Testis (tissue), 2 donors: ENCODE results near the gene PPP2R2C.

Experiments
- CTCF ChIP-seq, 3 experiments: fragments of 450-650 bp in 2 of 3; fragments of 200-600 bp in 1 of 3; sonication (generic) in 1 of 3; IDR thresholded peaks; one replicate each; pipeline ENCODE4 v1.5.1; 2016 to 2019; ENCODE audit warnings: antibody characterized with exemption in 3 of 3, mild to moderate bottlenecking in 2 of 3, moderate library complexity in 1 of 3
- POLR2A ChIP-seq: fragments of 450-650 bp; IDR thresholded peaks from one replicate; pipeline ENCODE4 v1.6.1; 2017; ENCODE audit warnings: antibody characterized with exemption, mild to moderate bottlenecking, moderate library complexity

DNA sequence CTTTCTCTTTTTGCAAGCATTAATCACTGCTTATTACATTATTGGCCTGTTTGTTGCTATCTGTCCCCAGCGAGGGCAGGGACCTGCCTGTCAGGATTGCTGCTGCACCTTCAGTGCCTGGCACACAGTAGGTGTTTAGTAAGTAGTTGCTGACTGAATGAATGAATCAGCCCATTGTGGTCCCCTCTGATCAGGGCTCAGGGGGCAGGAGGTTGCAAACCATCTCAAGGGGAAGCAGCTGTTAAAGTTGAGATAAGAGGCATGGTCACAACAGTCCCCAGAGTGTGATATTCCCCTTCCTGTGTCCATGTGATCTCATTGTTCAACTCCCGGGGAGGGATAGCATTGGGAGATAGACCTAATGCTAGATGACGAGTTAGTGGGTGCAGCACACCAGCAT, 117.4 kb downstream of the PPP2R2C start:
- no peak for TF ChIP-seq POLR2A
- TF ChIP-seq CTCF (IDR thresholded peaks at IDR 0.05): no peak
